ENCODE measurements around the gene CLDN10. TPM values are rescaled to one million over a fixed set of nuclear protein-coding genes. Genes with fewer than 3 reads are reported as not detected.

Gene CLDN10
- total RNA-seq, 4 donors from 2014 or later = 0.54 TPM; not detected in 3

GRCh38 chr13:95615539-95615938 lies 63.0 kb downstream of the CLDN10 start:
- TF ChIP-seq POLR2A (IDR thresholded peaks at IDR 0.05) (no peak), CTCF (IDR thresholded peaks at IDR 0.05) (no peak)
- no peak for DNase-seq
- H3K4me1 ChIP-seq = no peaks in the 10 kb centered on the region
- intact Hi-C loops (cut with DNase I) = no loop called here
- H3K4me3 ChIP-seq (replicated peaks in 1 of 3) = no peak overlapping the region
- WGBS, 2 donors = 68 to 74% methylated on average over 3 of the region's 3 CpGs
- H3K36me3 ChIP-seq = no peaks in the 10 kb centered on the region
- no peak overlapping the region for H3K27ac ChIP-seq
- H3K9me3 ChIP-seq = no peaks in the 10 kb centered on the region
- H3K27me3 ChIP-seq = no peaks in the 10 kb centered on the region

GRCh38 chr13:95620030-95620824 lies 67.7 kb downstream of the CLDN10 start:
- intact Hi-C loops (cut with DNase I) = no loop called here
- Histone ChIP-seq H3K4me3 (replicated peaks in 1 of 3) (no peak overlapping the region), H3K36me3 (no peaks in the 10 kb centered on the region), H3K4me1 (no peaks in the 10 kb centered on the region), H3K9me3 (no peaks in the 10 kb centered on the region), H3K27me3 (no peaks in the 10 kb centered on the region), H3K27ac (no peak overlapping the region)
- no peak for TF ChIP-seq POLR2A (IDR thresholded peaks at IDR 0.05)
- TF ChIP-seq CTCF (IDR thresholded peaks at IDR 0.05) = no peak
- no peak for DNase-seq
- 83% methylated on average over 2 of the region's 2 CpGs for WGBS, 2 donors

GRCh38 chr13:95620825-95621498 lies 68.4 kb downstream of the CLDN10 start:
- no peak for TF ChIP-seq CTCF (IDR thresholded peaks at IDR 0.05)
- no peak for TF ChIP-seq POLR2A (IDR thresholded peaks at IDR 0.05)
- Histone ChIP-seq H3K4me1 (no peaks in the 10 kb centered on the region), H3K4me3 (replicated peaks in 1 of 3) (no peak overlapping the region), H3K36me3 (no peaks in the 10 kb centered on the region), H3K27me3 (no peaks in the 10 kb centered on the region), H3K9me3 (no peaks in the 10 kb centered on the region), H3K27ac (no peak overlapping the region)
- DNase-seq = peak; percentile 70 to 73
- 70 to 77% methylated on average over 10 of the region's 10 CpGs for WGBS, 2 donors
- intact Hi-C loops (cut with DNase I) = no loop called here

- TF ChIP-seq CTCF (IDR thresholded peaks at IDR 0.05) (no peak), POLR2A (IDR thresholded peaks at IDR 0.05) (no peak)
- no peaks in the 10 kb centered on the region for H3K9me3 ChIP-seq
- no peaks in the 10 kb centered on the region for H3K27me3 ChIP-seq
- no peak overlapping the region for H3K27ac ChIP-seq
- WGBS, 2 donors = 51 to 52% methylated on average over 5 of the region's 5 CpGs
- H3K36me3 ChIP-seq = no peaks in the 10 kb centered on the region
- intact Hi-C loops (cut with DNase I) = loop anchor here (2.0 kb wide), 1 partner anchor 212 kb away; no protein-coding TSS in a partner anchor
- no peak overlapping the region for H3K4me3 ChIP-seq (replicated peaks in 1 of 3)
- no peaks in the 10 kb centered on the region for H3K4me1 ChIP-seq
- no peak for DNase-seq
Observed at GRCh38 chr13:95623141-95623540, 70.6 kb downstream of the CLDN10 start.

- Histone ChIP-seq H3K9me3 (no peaks in the 10 kb centered on the region), H3K4me1 (no peaks in the 10 kb centered on the region), H3K27ac (no peak overlapping the region), H3K36me3 (no peaks in the 10 kb centered on the region), H3K27me3 (no peaks in the 10 kb centered on the region), H3K4me3 (replicated peaks in 1 of 3) (no peak overlapping the region)
- WGBS, 2 donors = 14 to 18% methylated on average over 5 of the region's 5 CpGs
- intact Hi-C loops (cut with DNase I) = no loop called here
- TF ChIP-seq CTCF (IDR thresholded peaks at IDR 0.05) = peak; percentile 14 to 68 (median 62)
- no peak for TF ChIP-seq POLR2A (IDR thresholded peaks at IDR 0.05)
- peak in 1 of 2 donors; percentile 16 for DNase-seq
Observed at GRCh38 chr13:95624020-95624419, 71.5 kb downstream of the CLDN10 start.

Measured in thyroid gland (tissue), 4 donors.